Anterior cingulate cortex (tissue), 58 donors: Measurements from ENCODE around the gene MAP2.
"Not testable (repeated sequence)": the region's sequence is repeated elsewhere in the genome, so short reads cannot be mapped to it uniquely, and the experiment has no call there.

Experiments
- DNase-seq, 58 donors: peaks; one replicate each; lab custom pipeline; 2025; lab: John Stamatoyannopoulos, UW

Gene MAP2

DNA sequence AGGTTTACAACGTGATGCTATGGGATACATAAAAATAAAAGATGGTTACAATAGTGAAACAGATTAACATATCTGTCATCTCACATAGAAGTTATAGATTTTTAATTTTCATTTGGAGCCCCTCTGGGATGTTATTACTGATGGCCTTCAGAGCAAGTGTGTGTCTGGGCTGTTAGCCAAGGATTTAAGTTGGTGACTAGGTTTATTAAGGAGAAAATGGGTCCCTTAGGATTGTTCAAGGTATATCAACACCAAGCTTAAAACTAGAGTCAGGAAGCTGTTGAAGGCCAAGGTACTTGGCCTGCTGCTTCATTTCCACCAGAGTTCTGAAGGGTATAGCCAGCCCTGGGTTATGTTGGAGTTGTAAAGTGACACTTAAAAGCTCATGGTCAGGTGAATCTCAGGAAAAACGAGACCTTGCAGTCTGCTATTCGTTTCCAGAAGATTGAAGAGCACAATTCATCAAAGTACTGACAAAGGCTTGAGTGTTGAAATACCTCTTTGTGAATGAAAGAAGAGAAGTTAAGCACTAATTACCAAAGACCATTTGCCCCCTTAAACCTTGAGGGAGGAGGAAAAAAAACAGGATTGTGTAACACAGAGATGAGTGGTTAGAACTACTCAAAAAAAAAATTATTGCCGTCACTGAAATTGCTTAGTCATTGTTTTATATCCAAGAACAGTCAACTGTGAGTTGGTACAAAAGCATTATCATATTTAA is 48.4 kb downstream of the MAP2 start:
- DNase-seq, result no peak

GRCh38 chr2:209472871-209473270 is 49.0 kb downstream of the MAP2 start:
- DNase-seq, result no peak

DNA sequence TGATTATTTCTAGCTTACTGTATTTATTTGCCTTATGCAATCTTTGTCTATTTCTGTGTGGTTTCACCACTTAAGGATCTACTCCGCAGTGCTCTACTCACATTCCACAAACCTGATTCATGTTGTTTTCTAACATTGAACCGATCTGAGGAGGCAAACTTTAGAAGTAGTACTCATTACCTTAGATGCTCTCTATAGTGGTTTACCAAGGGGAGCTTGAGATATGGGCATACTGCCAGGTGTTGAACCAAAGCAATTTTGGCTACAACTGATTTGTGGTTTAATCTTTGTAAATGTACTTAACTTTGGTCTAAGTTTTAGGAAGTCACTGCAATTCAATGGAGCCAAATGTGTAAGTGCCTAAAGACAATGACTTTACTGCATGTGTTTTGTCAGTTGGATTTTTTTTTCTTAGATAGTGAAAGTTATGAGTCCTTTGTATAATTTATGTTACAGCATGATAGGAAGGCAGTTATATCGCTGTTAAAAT is 50.1 kb downstream of the MAP2 start:
- no peak for DNase-seq

DNA sequence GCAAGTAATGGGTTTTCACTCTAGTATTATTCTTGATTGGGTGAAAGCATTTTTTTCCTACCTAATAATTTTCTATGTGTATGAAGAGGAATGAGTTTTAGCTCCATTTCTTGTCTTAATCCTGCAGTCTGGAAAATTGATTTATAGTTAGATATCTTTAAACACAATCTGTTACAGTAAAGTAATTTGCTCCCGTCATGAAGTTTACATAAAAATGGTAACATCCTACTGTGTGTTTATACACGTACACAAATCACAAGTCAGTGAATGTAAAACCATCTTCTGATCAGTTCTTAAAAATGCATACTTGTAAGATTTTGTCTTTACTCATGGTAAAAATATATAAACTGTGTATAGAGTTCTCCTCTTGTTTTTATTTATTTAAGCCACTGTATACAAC is 51.1 kb downstream of the MAP2 start:
- no peak for DNase-seq

DNA sequence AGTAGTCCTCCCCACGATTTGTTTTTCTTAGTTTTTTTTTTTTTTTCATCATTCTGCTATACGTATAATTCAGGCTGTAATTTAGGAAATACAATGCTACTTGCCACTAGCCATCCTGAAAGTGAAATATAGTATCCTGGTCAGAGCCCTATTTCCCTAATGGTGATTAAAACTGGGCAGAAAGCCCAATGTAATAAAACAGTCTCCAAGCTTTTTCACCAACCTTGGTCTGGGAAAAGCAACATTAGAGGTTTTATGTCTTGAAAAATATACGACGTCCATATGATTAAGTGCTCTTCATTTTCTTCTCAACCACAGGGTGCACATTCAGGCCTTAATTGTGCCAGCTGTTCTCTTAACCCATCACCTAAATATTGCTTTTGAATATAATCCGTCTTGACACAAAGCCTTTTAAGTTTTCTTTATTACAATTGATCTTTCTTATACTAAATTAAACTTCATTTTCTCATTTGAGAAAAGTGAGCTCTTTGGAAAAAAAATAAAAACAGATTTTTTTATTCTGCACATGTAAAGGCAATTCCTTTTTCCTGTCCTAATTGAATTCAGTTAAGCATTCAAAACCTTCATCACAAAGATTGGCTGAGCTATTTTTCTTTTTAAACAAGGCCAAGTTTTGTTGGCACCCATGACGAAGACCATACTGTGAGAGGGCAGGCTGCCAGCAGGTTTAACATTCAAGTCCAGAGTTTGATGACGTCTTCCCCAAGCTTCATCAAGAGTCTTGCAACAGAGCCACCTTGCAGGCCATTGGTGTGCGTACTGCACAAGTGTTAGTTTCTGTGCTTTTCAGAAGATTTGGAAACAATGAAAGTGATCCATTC is 52.7 kb downstream of the MAP2 start:
- peak in 51 of 58 donors; percentile 1 to 80 (median 41) for DNase-seq

DNA sequence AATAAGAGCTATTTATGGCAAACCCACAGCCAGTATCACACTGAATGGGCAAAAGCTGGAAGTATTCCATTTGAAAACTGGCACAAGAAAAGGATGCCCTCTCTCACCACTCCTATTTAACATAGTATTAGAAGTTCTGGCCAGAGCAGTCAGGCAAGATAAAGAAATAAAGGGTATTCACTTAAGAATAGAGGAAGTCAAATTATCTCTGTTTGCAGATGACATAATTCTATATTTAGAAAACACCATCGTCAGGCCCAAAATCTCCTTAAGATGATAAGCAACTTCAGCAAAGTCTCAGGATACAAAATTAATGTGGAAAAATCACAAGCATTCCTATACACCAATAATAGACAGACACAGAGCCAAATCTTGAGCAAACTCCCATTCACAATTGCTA is 68.4 kb downstream of the MAP2 start:
- DNase-seq, result not testable (repeated sequence)

DNA sequence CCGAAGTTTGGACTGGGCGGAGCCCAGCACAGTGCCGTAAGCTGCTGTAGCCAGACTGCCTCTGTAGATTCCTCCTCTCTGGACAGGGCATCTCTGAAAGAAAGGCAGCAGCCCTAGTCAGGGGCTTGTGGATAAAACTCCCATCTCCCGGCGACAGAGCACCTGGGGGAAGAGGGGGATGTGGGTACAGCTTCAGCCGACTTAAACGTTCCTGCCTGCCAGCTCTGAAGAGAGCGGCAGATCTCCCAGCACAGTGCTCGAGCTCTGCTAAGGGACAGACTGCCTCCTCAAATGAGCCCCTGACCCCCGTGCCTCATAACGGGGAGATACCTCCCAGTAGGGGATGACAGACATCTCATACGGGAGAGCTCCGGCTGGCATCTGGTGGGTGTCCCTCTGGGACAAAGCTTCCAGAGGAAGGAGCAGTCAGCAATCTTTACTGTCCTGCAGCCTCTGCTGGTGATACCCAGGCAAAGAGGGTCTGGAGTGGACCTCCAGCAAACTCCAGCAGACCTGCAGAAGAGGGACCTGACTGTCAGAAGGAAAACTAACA is 71.3 kb downstream of the MAP2 start:
- not testable (repeated sequence) for DNase-seq

DNA sequence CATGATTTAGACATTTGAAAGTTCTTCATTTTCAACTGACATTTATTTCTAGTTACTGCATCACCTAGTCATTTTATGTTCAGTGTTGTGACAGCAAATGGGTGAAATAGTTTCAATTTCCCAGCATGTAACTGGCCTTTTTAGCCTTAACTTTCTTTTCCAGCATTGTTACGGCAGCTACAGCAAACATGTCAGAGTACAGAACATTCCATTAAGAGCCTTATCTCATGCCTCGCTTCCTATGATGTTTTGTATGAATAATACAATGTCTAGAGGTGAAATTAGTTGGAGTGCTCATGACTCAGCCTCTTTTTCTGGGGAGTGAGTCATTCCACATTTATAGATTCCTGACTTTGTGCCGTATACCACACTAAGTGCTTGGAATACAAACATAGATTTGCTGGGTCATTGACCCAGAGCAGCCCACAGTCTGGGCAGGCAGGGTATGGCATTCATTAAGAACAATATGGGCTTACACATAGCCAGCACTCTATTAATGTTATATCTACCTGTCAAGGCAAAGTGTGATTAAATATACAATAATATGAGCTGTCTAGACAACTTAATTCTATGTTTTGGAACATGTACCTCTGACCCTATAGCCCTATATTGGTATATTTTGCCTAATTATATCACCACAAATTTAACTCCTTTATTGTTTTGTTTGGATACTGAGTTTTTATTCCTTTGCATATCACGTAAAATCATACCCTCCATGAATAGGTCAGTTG is 72.2 kb downstream of the MAP2 start:
- DNase-seq, result peak in 1 of 58 donors; percentile 6

GRCh38 chr2:209496586-209496982 is 72.7 kb downstream of the MAP2 start:
- peak in 1 of 58 donors; percentile 4 for DNase-seq

- no peak for DNase-seq
Observed at GRCh38 chr2:209498614-209499013, 74.8 kb downstream of the MAP2 start.

DNA sequence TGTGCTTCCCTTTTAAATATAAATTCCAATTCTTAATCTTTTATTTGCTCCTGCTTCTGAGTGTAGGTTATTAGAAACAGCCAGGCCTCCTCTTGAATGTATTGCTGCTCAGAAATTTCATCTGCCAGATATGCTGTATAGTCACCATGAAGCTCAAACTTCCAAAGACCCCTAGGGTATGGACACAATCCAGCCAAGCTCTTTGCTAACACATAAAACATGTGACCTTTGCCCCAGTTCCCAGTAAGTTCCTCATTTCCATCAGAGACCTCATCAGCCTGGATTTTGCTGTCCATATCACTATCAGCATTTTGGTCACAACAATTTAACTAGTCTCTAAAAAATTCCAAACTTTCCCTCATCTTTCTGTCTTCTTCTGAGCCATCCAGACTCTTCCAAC is 75.2 kb downstream of the MAP2 start:
- no peak for DNase-seq

DNA sequence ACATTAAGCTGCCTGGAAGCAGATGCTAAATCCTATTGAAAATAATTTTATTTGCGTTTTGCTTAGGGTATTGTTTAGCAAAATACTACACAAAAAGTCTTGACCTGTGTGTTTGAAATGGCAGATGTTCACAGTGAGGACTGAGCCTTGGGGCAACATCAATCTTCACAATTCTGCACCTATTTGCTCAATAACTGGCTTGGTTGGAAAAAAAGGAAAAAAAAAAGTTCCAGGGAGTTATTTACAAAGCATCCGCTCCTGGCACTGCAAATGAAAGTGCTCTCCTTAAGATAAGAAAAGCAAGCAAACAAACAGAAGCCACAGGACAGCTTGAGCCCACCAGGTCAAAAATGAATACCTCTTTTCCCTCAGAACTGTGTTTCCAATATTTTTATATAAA is 77.7 kb downstream of the MAP2 start:
- no peak for DNase-seq

- no peak for DNase-seq
Observed at GRCh38 chr2:209505410-209505809, 81.6 kb downstream of the MAP2 start.

DNA sequence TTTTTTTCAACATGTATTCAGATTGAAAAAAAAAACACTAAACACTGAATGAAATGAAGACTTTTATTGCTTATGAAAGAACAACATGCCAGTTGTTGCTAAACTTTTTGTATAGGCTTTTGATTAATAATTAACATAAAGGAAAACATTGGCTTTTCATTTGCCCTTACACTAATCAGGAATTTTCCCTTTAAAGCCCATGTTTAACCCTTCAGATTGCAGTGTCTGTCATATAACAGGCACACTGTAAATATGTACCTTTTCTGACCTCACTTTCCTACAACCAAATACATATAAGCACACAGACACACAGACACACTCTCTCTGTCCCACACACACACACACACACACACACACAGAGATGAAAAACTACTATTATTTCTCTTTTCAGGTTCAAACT is 84.4 kb downstream of the MAP2 start:
- DNase-seq, result no peak

DNA sequence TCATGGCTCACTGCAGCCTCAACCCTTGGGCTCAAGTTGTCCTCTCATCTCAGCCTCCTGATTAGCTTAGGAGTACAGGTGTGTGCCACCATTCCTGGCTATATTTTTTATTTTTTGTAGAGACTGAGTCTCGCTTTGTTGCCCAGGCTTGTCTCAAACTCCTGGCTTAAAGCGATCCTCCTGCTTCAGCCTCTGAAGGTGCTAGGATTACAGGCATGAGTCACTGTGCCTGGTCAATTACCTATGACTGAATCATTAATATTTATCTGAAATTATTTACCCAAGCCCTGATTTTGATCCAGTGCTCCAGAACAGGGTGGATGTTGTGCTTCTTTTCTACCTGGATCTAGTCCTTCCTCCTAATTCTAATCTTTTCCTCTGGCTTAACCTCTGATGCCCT is 87.8 kb downstream of the MAP2 start:
- DNase-seq, result no peak

DNA sequence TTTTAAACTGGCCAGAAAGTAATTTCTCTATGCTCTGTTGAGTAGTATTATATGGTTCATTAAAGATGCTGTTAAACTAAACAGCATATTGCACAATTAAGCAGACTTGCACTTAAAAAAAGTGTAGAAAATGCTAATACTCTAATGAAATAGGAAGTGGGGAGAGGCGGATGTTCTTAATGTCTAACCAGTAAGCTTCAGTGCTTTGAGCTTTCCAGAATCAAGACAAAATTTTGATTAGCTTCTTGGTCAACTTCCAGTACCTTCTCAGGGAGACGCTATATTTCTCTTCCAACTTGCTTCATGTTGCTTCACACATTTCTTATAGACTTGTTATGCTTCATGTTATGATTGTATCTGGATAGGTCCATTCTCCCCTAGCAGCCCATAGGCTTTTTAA is 89.1 kb downstream of the MAP2 start:
- DNase-seq, result no peak

DNA sequence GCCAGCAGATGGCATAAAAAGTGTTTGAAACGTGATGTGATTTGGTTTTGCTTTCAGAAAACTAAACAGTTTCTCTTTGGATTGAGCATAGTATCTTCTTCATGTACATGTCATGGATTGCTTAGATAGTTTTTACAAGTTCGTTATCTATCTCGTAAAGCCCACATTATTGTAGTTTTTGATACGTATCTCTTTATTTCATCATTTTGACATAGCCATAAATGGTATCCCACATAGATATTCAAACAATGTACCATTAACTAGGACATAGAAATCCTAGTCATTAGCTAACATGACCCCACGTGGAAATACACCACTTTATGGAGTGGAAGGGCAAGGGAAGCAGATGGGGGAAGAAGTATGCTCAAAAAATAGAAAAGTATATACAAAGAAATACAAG is 93.6 kb downstream of the MAP2 start:
- DNase-seq, result no peak

- no peak for DNase-seq
Observed at GRCh38 chr2:209519271-209519670, 95.4 kb downstream of the MAP2 start.

- no peak for DNase-seq
Observed at GRCh38 chr2:209519906-209520305, 96.1 kb downstream of the MAP2 start.

- peak in 2 of 58 donors; percentile 0 to 14 for DNase-seq
Observed at GRCh38 chr2:209523041-209523740, 99.3 kb downstream of the MAP2 start.
